GM18517 (cell line): ENCODE results near the gene MDH1.

ENCODE experiments used
- ATAC-seq: cut with Tn5 transposase; IDR thresholded peaks from one replicate; pipeline ENCODE4 v1.9.1; 2021; ENCODE audit warnings: mild to moderate bottlenecking, moderate library complexity; ENCODE audit not compliant: unreplicated experiment

Gene MDH1

DNA sequence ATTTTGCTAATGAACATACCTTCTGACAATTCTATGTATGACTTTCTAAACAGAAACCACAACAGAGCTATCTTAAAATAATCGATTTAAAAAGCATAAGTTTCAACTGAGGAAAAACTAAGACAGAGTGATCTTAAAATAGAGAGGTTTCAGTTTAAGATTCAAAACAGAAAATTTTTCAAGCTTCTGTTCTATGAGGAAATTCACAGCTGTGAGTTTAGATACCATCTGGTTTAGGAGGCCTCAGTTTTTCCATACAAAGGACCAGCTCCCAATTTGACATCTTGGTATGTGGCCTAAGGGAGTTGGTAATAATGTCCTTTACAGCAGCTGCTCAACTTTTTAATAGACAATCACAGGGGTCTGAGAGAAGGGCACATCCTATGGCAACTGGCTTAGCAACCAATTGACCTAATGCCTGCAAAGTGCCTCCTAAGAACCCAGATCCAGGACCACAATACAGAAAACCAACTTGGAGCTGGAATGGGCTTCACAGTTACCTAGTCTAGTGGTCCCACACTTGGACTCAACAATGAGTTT lies 39.7 kb downstream of the MDH1 start:
- no peak for ATAC-seq

DNA sequence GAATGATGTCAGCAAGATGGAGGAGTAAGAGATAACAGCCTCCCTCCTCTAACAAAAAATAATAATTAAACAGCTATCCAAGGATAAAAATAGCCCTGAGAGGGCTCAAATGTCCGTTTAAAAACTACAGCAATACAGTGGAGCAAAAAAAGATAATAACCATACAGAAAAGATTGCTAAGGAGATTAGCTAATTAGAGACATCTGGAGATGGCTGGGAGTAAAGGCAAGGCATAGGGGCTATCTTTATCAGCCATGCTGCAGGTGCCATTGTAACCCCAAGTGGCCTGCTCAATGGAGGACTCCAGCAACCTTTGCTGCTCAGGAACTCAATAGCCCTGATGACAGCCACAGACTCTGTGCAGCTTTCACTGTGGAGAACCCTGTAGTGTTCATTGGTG lies 42.7 kb downstream of the MDH1 start:
- no peak for ATAC-seq

DNA sequence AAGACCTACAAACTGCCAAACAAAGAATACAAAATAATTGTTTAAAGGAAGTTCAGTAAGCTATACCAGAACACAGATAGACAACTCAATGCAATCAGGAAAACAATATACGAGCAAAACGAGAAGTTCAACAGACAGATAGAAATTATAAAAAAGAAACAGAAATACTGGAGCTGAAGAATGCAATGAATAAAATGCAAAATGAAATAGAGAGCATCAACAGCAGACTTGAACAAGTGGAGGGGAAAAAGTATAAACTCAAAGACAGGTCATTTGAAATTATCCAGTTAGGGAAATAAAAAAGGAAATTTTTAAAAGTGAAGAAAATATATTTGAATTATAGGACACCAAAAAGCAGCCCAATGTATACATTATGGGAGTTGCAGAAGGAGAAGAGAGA lies 43.6 kb downstream of the MDH1 start:
- no peak for ATAC-seq

DNA sequence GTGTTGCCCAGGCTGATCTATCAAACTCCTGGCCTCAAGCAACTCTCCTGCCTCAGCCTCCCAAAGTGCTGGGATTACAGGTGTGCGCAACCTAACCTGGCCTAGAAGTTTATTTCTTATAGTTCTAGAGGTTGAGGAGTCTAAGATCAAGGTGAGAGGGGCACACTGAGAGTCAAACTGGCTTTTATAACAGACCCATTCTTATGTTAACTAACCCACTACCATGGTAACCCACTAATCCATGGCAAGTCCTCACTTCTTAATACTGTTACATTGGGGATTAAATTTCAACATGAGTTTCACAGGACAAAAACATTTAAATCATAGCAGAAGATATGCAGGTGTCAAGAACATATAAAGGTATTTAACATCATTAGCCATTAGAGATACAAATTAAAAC lies 50.6 kb downstream of the MDH1 start:
- ATAC-seq: no peak

DNA sequence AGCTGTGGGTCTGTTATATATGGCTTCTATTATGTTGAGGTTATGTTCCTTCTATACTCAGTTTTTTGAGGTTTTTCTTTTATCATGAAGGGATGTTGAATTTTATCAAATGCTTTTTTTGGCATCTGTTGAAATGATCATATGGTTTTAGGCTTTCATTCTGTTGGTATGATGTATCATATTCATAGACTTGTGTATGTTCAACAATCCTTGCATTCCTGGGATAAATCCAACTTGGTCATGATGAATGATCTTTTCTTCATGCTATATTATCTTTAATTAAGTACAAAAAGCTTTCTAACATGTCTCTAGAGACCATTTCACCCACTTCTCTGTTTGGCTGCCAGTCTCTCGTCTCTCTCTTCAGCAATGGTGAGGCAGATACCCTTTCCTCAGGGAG lies 54.2 kb downstream of the MDH1 start:
- no peak for ATAC-seq

DNA sequence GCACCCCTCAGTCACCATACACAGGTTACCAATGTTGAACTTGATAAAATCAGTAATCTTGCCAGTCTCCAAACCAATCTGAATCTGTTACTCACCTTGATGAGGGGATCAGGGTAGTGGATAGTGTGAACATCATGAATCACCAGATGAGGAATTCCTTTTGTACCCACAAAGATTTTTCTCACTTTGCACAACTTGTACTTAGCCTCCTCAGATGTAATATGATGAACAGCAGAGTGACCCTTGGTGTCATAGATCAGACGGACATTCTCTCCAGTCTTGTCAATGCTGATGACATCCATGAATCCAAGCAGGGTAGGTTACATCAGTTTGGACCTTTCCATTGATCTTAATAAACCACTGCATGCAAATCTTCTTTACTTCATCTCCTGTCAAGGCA lies 54.7 kb downstream of the MDH1 start:
- ATAC-seq: no peak

DNA sequence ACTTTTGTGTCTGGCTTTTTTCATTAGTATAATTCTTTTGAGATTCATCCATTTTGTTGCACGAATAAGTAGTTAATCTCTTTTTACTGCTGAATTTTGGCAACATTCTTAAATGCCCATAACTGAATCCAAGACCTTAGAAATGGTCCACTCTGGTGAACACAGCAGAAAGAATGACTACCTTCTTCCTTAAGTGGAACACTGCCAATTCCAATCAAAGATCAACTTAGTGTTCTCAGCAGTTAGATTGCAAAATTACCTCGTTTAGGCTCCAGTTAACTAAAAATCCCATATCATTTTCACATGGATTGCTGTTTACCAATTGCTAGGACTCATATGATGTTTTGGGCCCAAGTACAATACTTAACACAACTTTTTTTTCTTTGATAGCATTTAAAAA lies 59.9 kb downstream of the MDH1 start:
- ATAC-seq: no peak

DNA sequence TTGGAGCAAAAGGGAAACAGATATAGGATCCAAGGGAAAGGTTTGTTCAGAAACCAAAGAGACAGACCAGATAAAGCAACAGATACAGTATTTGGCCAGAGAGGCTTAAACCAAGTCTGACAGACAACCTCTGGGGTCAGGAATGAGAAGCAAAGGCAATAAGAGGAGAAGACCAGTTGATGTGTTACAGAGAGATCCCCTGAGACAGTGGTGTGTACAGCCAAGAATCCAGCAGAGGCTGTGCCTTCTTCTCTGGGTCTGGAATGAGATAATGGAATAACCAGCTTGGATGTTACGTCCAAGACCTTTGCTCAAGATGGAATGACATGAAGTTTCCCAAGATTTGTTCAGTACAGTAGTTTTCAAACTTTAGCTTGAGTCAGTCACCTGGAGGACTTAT lies 61.1 kb downstream of the MDH1 start:
- no peak for ATAC-seq

DNA sequence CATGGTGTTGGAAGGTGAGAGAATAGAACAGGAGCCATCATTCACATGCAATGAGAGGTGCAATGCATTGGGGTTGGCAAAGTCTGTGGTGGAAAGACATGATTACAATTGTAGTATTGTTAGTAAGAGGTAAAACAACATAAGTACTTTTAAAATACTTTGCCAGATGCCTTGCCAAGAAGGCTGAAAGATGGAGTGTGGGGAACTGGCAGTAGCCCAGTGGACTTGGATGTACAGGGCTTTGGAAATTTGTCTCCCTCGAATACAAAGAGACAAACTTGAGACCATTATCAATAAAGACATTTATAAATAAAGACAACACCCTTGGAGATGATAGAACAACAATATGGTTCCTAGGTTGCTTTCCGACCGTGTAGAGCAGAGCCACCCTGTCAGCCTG lies 62.0 kb downstream of the MDH1 start:
- ATAC-seq: no peak

DNA sequence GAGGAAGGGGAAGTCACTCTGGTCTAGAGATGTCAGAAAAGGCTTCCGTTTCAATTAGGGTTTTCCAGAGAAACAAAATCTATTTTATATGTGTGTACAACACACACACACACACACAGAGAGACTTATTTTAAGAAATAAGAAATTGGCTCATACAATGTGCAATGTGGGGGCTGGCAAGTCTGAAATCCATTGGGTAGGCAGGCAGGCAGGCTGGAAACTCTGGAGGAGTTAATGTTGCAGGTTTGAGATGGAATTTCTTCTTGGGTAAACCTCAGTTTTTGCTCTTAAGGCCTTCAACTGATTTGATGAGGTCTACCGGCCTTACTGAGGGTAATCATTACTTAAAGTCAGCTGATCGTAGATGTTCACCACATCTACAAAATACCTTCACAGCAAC lies 62.6 kb downstream of the MDH1 start:
- ATAC-seq: no peak

DNA sequence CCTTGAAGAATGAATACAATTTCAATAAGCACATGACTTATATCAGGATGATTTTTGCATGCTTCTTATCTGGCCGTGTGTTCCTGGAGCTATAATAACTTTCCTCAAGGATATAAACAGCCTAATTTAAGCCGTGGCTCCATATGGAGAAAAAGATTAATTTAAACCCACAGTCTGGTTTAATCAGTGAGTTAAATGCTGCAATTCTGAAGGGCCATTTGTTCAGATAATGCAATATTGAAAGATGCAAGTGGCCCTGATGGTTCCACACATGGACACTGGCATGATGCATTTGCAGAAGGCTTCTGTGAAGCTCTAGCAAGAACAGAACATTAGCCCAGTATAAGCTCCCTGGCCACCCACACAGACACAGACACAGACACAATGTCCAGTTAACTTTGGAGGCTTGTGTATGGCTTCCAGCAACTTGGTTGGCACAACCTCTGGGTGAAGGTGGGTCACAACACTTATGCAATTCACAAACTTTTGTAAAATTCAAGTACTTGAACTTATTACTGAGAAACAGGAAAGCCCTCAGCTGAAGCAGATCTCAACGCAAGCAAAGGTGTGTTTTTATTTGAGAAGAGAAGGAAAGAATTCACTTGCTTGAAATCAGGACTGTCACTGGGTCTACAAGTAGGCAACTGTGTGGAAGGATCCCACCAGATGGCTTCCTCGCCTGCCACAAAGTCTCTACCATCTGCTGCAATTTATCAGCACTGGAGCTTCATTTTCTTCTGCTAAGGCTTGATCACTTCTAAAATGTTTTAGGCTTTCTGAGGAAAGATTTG lies 63.3 kb downstream of the MDH1 start:
- ATAC-seq: no peak

DNA sequence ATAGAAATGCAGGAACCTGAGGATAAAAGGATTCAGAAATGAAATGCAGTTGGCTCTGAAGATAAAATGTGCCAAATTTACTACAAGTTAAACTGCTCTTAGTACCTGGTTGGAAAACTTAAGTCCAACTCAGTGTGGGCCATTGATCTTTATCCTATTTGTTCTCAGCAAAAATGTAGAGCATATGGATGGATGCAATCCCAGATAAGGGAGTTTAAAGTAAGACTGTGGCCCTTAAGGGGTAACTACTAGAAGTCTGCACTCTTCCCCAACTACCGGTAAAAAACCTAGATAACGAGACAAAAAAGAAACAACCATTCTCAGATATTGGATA lies 63.9 kb downstream of the MDH1 start:
- ATAC-seq: no peak

DNA sequence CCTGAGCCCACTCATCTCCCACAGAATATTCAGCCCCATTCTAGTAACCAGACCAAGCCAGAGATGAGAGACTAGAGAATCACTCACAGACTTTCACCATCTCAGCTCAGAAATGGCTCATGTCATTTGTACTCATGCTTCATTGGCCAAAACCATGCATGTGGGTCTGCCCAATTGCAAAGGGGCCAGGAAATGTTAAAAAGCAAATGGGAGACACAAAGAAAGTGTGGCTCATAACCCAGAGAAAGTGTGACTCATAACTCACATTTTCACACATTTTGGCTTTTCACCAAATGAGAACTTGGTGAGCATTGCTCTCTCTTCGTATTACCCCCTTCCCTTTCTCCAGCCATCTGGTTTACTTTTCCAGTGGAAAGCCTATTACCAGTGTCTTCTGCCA lies 66.2 kb downstream of the MDH1 start:
- no peak for ATAC-seq
